GM23338 (cell line): ENCODE measurements around the gene AKNA. TPM values are rescaled to one million over a fixed set of nuclear protein-coding genes. Genes with fewer than 3 reads are reported as not detected.

Experiments
- ATAC-seq: fragments of 200-7000 bp; cut with Tn5 transposase; 3 replicates; pipeline ENCODE4 v1.9.1; 2020
- DNase-seq: peaks from one replicate; pipeline ENCODE4 v3.0.0-alpha.2; 2015; ENCODE audit warnings: low spot score
- H2AFZ ChIP-seq: fragments of 200-600 bp; sonication (generic); 2 replicates; pipeline ENCODE4 v1.8.0; 2016; ENCODE audit warnings: antibody characterized with exemption, mild to moderate bottlenecking, moderate library complexity
- H3F3A ChIP-seq: fragments of 200-600 bp; sonication (generic); replicated peaks from 2 replicates; pipeline ENCODE4 v1.8.0; 2017; ENCODE audit warnings: antibody characterized with exemption, mixed run types, low read depth
- H3K27ac ChIP-seq: fragments of 200-600 bp; sonication (generic); 2 replicates; pipeline ENCODE4 v1.6.1; 2016; ENCODE audit warnings: low read depth
- H3K27me3 ChIP-seq: fragments of 200-600 bp; sonication (generic); 2 replicates; pipeline ENCODE4 v1.8.0; 2016; ENCODE audit warnings: mild to moderate bottlenecking, mixed run types, moderate library complexity; ENCODE audit not compliant: insufficient read depth
- H3K36me3 ChIP-seq: fragments of 200-600 bp; sonication (generic); 2 replicates; pipeline ENCODE4 v1.8.0; 2016; ENCODE audit warnings: mild to moderate bottlenecking; ENCODE audit not compliant: insufficient read depth
- H3K4me1 ChIP-seq: fragments of 200-600 bp; sonication (generic); 2 replicates; pipeline ENCODE4 v1.8.0; 2016; ENCODE audit warnings: mild to moderate bottlenecking, moderate library complexity; ENCODE audit not compliant: insufficient read depth
- H3K4me2 ChIP-seq: fragments of 200-600 bp; sonication (generic); 2 replicates; pipeline ENCODE4 v1.7.1; 2017; ENCODE audit warnings: mixed run types
- H3K4me3 ChIP-seq: fragments of 200-600 bp; sonication (generic); 2 replicates; pipeline ENCODE4 v1.6.1; 2016; ENCODE audit warnings: mixed run types
- H3K79me2 ChIP-seq: fragments of 200-600 bp; sonication (generic); replicated peaks from 2 replicates; pipeline ENCODE4 v1.8.0; 2017; ENCODE audit warnings: mild to moderate bottlenecking; ENCODE audit not compliant: insufficient read depth
- H3K9me2 ChIP-seq: fragments of 200-600 bp; sonication (generic); 2 replicates; pipeline ENCODE4 v1.8.0; 2017; ENCODE audit not compliant: insufficient read depth
- H4K20me1 ChIP-seq: fragments of 200-600 bp; sonication (generic); replicated peaks from 2 replicates; pipeline ENCODE4 v1.8.0; 2017; ENCODE audit warnings: mild to moderate bottlenecking; ENCODE audit not compliant: insufficient read depth
- H3K27ac Mint-ChIP-seq: 2 replicates; pipeline ENCODE4 v1.8.0; 2020; ENCODE audit warnings: inconsistent platforms, mild to moderate bottlenecking, moderate library complexity, mixed read lengths
- H3K27me3 Mint-ChIP-seq: 3 replicates; pipeline ENCODE4 v1.8.0; 2022; ENCODE audit warnings: low read depth, mild to moderate bottlenecking, moderate library complexity, mixed read lengths, inconsistent platforms; ENCODE audit not compliant: insufficient read depth, poor library complexity
- H3K36me3 Mint-ChIP-seq: 3 replicates; pipeline ENCODE4 v1.8.0; 2021; ENCODE audit warnings: low read depth, mild to moderate bottlenecking, inconsistent platforms, moderate library complexity, mixed read lengths
- H3K4me1 Mint-ChIP-seq: 3 replicates; pipeline ENCODE4 v1.8.0; 2020; ENCODE audit warnings: mild to moderate bottlenecking, inconsistent platforms, mixed read lengths
- H3K4me3 Mint-ChIP-seq: 3 replicates; pipeline ENCODE4 v1.8.0; 2021; ENCODE audit warnings: moderate library complexity, mild to moderate bottlenecking, inconsistent platforms, mixed read lengths
- H3K9me3 Mint-ChIP-seq: 3 replicates; pipeline ENCODE4 v1.8.0; 2020; ENCODE audit warnings: moderate library complexity, mild to moderate bottlenecking, inconsistent platforms, mixed read lengths
- CREB1 ChIP-seq: fragments of 250-450 bp; sonication (Bioruptor Pico); IDR thresholded peaks from 2 replicates; pipeline ENCODE4 v1.5.0; 2020; ENCODE audit warnings: low read depth, mild to moderate bottlenecking, moderate library complexity
- CTCF ChIP-seq, 2 experiments: fragments of 200-600 bp in 1 of 2; sonication (generic) in 1 of 2; conservative IDR thresholded peaks; 2 replicates each; pipeline versions ENCODE4 v1.5.1 to v1.6.1; 2016 to 2017; ENCODE audit warnings: antibody characterized with exemption in 2 of 2, low read depth in 2 of 2, mild to moderate bottlenecking in 2 of 2, moderate library complexity in 1 of 2
- ETS1 ChIP-seq: IDR thresholded peaks from 2 replicates; pipeline ENCODE4 v1.6.1; 2016; ENCODE audit warnings: antibody characterized with exemption
- EZH2 ChIP-seq: fragments of 200-600 bp; sonication (generic); IDR thresholded peaks from one replicate; pipeline ENCODE4 v1.8.0; 2017; ENCODE audit warnings: antibody characterized with exemption, mild to moderate bottlenecking, low read depth; ENCODE audit not compliant: unreplicated experiment
- EZH2phosphoT487 ChIP-seq: fragments of 200-600 bp; sonication (generic); IDR thresholded peaks from one replicate; pipeline ENCODE4 v1.8.1; 2018; ENCODE audit warnings: antibody characterized with exemption; ENCODE audit not compliant: unreplicated experiment
- JUNB ChIP-seq: IDR thresholded peaks from one replicate; pipeline ENCODE4 v1.6.1; 2016; ENCODE audit warnings: antibody characterized with exemption; ENCODE audit not compliant: unreplicated experiment
- NANOG ChIP-seq: IDR thresholded peaks from 2 replicates; pipeline ENCODE4 v1.6.1; 2016; ENCODE audit warnings: antibody characterized with exemption, borderline replicate concordance
- POLR2AphosphoS5 ChIP-seq: IDR thresholded peaks from 2 replicates; pipeline ENCODE4 v1.6.1; 2016; ENCODE audit warnings: antibody characterized with exemption, low read depth
- STAT1 ChIP-seq: IDR thresholded peaks from one replicate; pipeline ENCODE4 v1.6.1; 2016; ENCODE audit warnings: antibody characterized with exemption; ENCODE audit not compliant: unreplicated experiment
- ZNF114 ChIP-seq: fragments of 250-450 bp; sonication (Bioruptor Pico); IDR thresholded peaks from 2 replicates; pipeline ENCODE4 v1.5.0; 2020; ENCODE audit warnings: mild to moderate bottlenecking, moderate library complexity
- ZNF331 ChIP-seq: fragments of 250-450 bp; sonication (Bioruptor Pico); IDR thresholded peaks from 2 replicates; pipeline ENCODE4 v1.5.0; 2020; ENCODE audit warnings: low read depth, mild to moderate bottlenecking, moderate library complexity
- ZNF462 ChIP-seq: fragments of 250-450 bp; sonication (Bioruptor Pico); IDR thresholded peaks from 2 replicates; pipeline ENCODE4 v1.5.0; 2020; ENCODE audit warnings: mild to moderate bottlenecking, moderate library complexity
- polyA plus RNA-seq: library from polyadenylated mRNA; unstranded; fragments of >200 nt; fragmentation: Nextera tagmentation; extraction: Ambion mirVana; gene quantifications from 2 replicates; pipeline ENCODE4 v1.2.1, GENCODE V29; 2016
- total RNA-seq: library from RNA; depleted of rRNA; stranded (reverse); fragments of >200 nt; shearing (Covaris generic); gene quantifications from 2 replicates; pipeline ENCODE4 v1.2.3, GENCODE V29; 2014
- TF ChIP-seq, protein P1 (sequence below): IDR thresholded peaks from one replicate; pipeline ENCODE4 v1.6.1; 2018; ENCODE audit warnings: antibody characterized with exemption; ENCODE audit not compliant: unreplicated experiment

The AKNA gene
- total and polyA plus RNA-seq, 2 experiments from 2014 or later, result 9.0 to 28.1 TPM

- peaks cover 4% of the 10 kb centered on the region; the same call in 1 of the 2 replicates for H3K79me2 ChIP-seq
- H2AFZ ChIP-seq, result no peak overlapping the region
- H3K9me3 Mint-ChIP-seq, result no peaks in the 10 kb centered on the region
- peak; percentile 18; the same call in 2 of the 3 replicates for ATAC-seq
- peaks cover 51% of the 10 kb centered on the region for H3K4me1 Mint-ChIP-seq
- H3K36me3 ChIP-seq, result no peaks in the 10 kb centered on the region
- TF ChIP-seq EZH2phosphoT487 (no peak), ZNF462 (CRISPR knock-in tag) (no peak), ETS1 (no peak), CREB1 (CRISPR knock-in tag) (no peak), JUNB (no peak), STAT1 (no peak), ZNF114 (CRISPR knock-in tag) (no peak), CTCF (conservative IDR thresholded peaks at IDR 0.05; ENCODE audit: low read depth in 2 of 2) (no peak), EZH2 (no peak), NANOG (no peak), POLR2AphosphoS5 (no peak), ZNF331 (CRISPR knock-in tag) (no peak)
- TF ChIP-seq, protein P1, sequence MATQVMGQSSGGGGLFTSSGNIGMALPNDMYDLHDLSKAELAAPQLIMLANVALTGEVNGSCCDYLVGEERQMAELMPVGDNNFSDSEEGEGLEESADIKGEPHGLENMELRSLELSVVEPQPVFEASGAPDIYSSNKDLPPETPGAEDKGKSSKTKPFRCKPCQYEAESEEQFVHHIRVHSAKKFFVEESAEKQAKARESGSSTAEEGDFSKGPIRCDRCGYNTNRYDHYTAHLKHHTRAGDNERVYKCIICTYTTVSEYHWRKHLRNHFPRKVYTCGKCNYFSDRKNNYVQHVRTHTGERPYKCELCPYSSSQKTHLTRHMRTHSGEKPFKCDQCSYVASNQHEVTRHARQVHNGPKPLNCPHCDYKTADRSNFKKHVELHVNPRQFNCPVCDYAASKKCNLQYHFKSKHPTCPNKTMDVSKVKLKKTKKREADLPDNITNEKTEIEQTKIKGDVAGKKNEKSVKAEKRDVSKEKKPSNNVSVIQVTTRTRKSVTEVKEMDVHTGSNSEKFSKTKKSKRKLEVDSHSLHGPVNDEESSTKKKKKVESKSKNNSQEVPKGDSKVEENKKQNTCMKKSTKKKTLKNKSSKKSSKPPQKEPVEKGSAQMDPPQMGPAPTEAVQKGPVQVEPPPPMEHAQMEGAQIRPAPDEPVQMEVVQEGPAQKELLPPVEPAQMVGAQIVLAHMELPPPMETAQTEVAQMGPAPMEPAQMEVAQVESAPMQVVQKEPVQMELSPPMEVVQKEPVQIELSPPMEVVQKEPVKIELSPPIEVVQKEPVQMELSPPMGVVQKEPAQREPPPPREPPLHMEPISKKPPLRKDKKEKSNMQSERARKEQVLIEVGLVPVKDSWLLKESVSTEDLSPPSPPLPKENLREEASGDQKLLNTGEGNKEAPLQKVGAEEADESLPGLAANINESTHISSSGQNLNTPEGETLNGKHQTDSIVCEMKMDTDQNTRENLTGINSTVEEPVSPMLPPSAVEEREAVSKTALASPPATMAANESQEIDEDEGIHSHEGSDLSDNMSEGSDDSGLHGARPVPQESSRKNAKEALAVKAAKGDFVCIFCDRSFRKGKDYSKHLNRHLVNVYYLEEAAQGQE, result no peak
- H3K27ac ChIP-seq, result peak overlapping the region; percentile 97; the same call in 1 of the 2 replicates
- peak overlapping the region; percentile 50 for H3K4me3 ChIP-seq
- H3K4me3 Mint-ChIP-seq, result peak overlapping the region; percentile 16
- no peaks in the 10 kb centered on the region for H4K20me1 ChIP-seq
- no peaks in the 10 kb centered on the region for H3K27me3 ChIP-seq
- peaks cover 52% of the 10 kb centered on the region for H3K4me1 ChIP-seq
- H3K36me3 Mint-ChIP-seq, result peaks cover 52% of the 10 kb centered on the region
- H3K27ac Mint-ChIP-seq, result peak overlapping the region; percentile 97
- H3K4me2 ChIP-seq, result peak overlapping the region; percentile 75
- peaks cover 12% of the 10 kb centered on the region; the same call in 1 of the 2 replicates for H3F3A ChIP-seq
- 0 out of 2 replicates have a peak, but pooled peaks cover 6% of the 10 kb centered on the region for H3K9me2 ChIP-seq
- peaks cover 5% of the 10 kb centered on the region for H3K27me3 Mint-ChIP-seq
- no peak for DNase-seq
These were observed 16.8 kb downstream of the AKNA start for GRCh38 chr9:114370968-114371320.
